Measurements from ENCODE around the gene MCEE. TPM values are rescaled to one million over a fixed set of nuclear protein-coding genes. Genes with fewer than 3 reads are reported as not detected.

Gene MCEE
- total RNA-seq, 1 donor from 2014 or later = 14.4 TPM

DNA sequence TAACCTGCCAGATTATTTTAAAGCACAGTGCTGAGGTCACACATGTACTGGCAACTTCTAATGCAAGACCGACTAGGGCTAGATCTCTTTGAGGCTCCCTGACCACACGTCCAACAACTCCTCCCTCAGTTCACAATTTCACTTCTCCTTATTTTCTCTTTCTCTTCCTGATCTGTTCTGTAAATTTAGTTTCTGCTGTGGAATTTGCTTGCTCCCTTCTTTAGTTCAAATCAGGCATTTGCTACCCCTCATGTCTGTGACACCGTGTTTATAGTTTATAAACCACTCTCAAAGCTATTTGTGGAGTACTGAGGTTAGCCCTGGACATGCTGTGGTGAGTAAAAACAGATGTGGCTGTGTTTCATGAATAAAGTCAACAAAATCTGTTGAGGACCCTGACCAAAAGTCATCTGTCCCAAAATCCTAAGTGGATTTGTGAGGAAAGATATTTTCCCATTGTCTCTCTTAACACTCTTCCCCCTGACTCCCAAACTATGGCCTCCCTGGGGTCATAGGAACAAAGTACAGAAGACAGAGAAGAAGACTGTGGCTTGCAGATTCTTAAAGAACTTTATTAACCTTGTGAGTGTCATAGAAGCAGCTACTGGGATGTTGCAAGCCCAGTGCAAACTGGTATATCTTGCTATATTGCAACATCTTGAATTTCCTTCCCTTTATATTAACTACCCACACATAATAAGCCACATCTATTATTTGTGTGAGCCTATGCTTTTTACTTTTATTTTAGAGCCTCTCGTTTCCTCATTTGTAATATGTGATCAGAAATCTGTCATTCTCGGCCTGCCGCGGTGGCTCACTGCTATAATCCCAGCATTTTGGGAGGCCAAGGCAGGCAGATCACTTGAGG lies 65.0 kb downstream of the MCEE start:
- Mint-ChIP-seq H3K9me3 (no peaks in the 10 kb centered on the region), H3K4me3 (no peak overlapping the region), H3K4me1 (peaks cover 22% of the 10 kb centered on the region), H3K27me3 (peaks cover 13% of the 10 kb centered on the region), H3K27ac (no peak overlapping the region), H3K36me3 (ENCODE audit: low read depth) (peaks cover 4% of the 10 kb centered on the region)
- DNase-seq = no peak
- intact Hi-C loops (cut with micrococcal nuclease) = no loop called here

DNA sequence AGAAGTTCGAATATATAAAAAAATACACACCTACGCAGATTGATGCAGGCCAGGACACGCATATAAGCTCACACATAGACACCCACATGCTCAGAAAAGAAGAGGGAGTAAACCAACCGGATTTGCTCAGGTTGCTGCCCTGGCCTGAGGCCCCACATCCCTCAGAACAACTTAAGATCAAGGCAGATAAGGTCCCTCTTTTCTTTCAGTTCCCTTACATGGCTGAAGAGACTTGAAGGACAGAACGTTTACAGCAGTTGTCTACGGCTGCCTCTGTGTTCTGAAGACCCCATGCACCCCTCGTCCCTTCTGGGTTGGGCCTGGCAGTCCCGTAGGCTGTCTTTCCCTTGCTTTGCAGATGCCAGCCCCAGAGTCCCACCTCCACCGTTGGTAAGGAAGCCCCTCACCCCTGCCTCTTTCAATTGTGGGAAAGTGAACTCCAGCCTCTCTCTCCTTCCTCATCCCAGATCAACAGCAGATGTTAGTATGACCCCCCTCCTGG lies 65.9 kb downstream of the MCEE start:
- peaks cover 13% of the 10 kb centered on the region for H3K27me3 Mint-ChIP-seq

DNA sequence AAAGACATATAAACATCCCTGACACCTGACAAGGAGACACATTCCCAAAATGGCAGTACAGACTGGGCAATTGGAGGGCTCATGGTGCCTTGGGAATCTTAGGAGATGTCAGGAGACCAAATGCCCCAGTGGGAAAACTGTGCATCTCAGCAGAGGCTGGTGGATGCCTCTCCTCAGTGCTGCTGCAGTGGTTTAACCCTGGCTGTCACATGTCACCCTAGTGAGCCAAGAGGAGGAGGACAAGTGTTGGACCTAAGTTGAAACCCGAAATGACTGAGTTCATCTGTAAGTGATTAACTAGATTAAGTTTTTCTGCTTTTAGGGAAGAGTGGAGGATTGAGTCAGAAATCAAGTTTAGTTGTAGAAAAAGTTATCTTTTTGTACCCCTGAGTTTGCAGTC lies 66.8 kb downstream of the MCEE start:
- Mint-ChIP-seq H3K9me3 (no peaks in the 10 kb centered on the region), H3K36me3 (ENCODE audit: low read depth) (peaks cover 2% of the 10 kb centered on the region), H3K4me1 (peaks cover 8% of the 10 kb centered on the region), H3K4me3 (no peak overlapping the region), H3K27me3 (peaks cover 13% of the 10 kb centered on the region), H3K27ac (no peak overlapping the region)
- intact Hi-C loops (cut with micrococcal nuclease) = no loop called here
- no peak for DNase-seq

More for the DNA sequence above, 65.9 kb downstream of the MCEE start:
- peaks cover 13% of the 10 kb centered on the region for H3K4me1 Mint-ChIP-seq
- no peaks in the 10 kb centered on the region for H3K9me3 Mint-ChIP-seq
- DNase-seq = no peak
- intact Hi-C loops (cut with micrococcal nuclease) = no loop called here
- H3K36me3 Mint-ChIP-seq (ENCODE audit: low read depth) = peaks cover 2% of the 10 kb centered on the region
- H3K4me3 Mint-ChIP-seq = no peak overlapping the region
- no peak overlapping the region for H3K27ac Mint-ChIP-seq

DNA sequence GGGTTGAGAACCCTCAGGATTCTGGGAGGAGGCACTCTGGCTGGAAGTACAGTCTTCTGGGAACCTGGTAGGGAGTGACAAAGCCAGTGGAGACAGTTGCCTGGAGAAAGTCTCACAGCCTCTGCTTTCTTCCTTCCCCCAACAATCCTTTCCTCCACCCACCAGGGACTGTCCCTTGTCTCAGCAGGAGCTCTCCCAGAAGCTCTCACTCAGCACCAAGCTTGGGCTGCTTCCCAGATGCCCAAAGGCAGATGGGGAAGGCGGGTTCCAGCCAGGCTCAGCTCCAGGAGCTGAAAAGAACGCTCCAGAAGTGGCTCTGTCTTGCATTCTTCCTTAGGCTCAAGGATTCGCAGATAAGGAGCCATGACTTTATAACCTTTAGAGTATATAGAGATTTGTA lies 69.2 kb downstream of the MCEE start:
- H3K4me1 Mint-ChIP-seq = no peaks in the 10 kb centered on the region
- intact Hi-C loops (cut with micrococcal nuclease) = no loop called here
- no peak overlapping the region for H3K27ac Mint-ChIP-seq

DNA sequence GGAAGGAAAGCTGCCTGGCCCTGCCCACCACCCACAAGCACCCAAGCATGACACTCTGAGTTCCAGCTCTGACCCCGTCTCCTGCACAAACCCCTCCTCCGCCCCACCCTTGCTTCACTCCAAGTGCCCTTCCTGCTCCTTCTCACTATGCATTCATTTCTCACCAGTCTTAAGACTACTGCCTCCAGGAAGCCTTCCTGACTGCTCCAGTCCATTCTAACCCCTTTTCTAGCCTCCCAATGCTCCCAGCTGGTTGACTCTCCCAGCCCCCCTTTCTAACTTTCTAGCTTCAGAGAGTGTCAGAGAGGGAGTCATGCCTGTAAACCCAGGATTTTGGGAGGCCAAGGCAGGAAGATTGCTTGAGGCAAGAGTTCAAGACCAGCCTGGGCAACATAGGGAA lies 69.8 kb downstream of the MCEE start:
- DNase-seq = no peak
- H3K27me3 Mint-ChIP-seq = peaks cover 13% of the 10 kb centered on the region
- H3K4me3 Mint-ChIP-seq = no peak overlapping the region
- no peaks in the 10 kb centered on the region for H3K4me1 Mint-ChIP-seq
- H3K27ac Mint-ChIP-seq = no peak overlapping the region
- no peaks in the 10 kb centered on the region for H3K36me3 Mint-ChIP-seq (ENCODE audit: low read depth)
- no peaks in the 10 kb centered on the region for H3K9me3 Mint-ChIP-seq
- intact Hi-C loops (cut with micrococcal nuclease) = no loop called here

More for the DNA sequence above, 69.2 kb downstream of the MCEE start:
- no peaks in the 10 kb centered on the region for H3K36me3 Mint-ChIP-seq (ENCODE audit: low read depth)
- no peaks in the 10 kb centered on the region for H3K9me3 Mint-ChIP-seq
- H3K27me3 Mint-ChIP-seq = peaks cover 13% of the 10 kb centered on the region
- DNase-seq = no peak
- H3K4me3 Mint-ChIP-seq = no peak overlapping the region

Other genes starting within 250 kb of the MCEE start
- gene VAX2, start 229.7 kb downstream of the MCEE start, total RNA-seq = not detected in 2 replicates
- gene ATP6V1B1, start 194.3 kb downstream of the MCEE start, total RNA-seq = not detected in 2 replicates
- gene ANKRD53, start 151.6 kb downstream of the MCEE start, total RNA-seq = not detected in 2 replicates
- gene TEX261, start 135.4 kb downstream of the MCEE start, total RNA-seq = 81.7 and 88.8 TPM in 2 replicates
- 55.9 and 67.1 TPM in 2 replicates for gene NAGK, start 61.6 kb downstream of the MCEE start, total RNA-seq
- 69.4 and 74.5 TPM in 2 replicates for gene MPHOSPH10, start 405 bp upstream of the MCEE start, total RNA-seq
- gene PAIP2B, start 96.9 kb upstream of the MCEE start, total RNA-seq = 0.63 and 0.64 TPM in 2 replicates
- 90.2 and 91.5 TPM in 2 replicates for gene ZNF638, start 201.6 kb upstream of the MCEE start, total RNA-seq

All from activated CD4-positive, alpha-beta T cell treated with anti-CD3 and anti-CD28 coated beads, Interleukin-2, amount 10 ng/mL, durations not matched to agents 24 days and 14 days (primary cell).